DMS153 treated with DMSO at 0.1 percent for 48 hours (cell line): ENCODE results near the gene HRAS.

ENCODE experiments used
- DNase-seq: peaks from one replicate; lab custom pipeline; 2025; ENCODE audit not compliant: unreplicated experiment; lab: John Stamatoyannopoulos, UW

The HRAS gene

DNA sequence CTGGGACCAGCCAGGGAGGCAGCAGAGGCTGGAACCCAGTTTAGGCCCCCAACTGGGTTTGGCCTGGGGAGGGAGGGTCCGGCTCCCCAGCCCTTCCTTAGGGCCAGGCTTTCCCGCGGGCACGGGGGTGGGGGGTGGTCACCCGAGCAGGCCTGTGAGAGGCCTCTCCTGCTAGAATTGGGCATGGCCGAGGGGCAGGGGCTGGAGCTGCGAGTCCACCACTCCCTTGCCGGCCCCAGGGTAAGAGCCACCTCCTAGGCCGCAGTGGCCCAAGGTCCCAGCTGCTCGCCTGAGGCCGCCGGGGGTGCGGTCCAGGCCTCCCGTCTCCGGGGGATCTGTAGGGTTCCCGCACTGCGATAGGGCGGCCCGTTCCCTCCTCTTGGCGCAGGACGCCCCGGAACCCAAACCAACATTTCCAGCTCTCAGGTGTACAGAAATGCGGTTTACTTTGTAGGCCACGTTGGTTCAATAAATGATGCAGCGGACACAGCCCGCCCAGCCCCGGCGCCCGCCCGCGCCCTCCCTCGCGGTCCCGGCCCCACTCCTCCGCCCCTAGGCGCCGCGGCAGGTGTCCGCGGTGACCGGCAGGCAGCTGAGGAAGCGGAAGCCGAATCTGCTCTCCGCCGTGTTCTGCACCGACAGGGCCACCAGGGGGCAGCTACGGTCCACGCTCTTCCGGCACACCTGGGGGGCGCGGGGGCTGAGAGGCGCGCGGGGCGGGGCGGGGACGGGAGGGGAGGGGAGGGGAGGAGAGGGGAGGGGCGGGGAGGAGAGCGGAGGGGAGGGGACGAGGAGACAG, 19.3 kb upstream of the HRAS start:
- DNase-seq: peak; percentile 50

DNA sequence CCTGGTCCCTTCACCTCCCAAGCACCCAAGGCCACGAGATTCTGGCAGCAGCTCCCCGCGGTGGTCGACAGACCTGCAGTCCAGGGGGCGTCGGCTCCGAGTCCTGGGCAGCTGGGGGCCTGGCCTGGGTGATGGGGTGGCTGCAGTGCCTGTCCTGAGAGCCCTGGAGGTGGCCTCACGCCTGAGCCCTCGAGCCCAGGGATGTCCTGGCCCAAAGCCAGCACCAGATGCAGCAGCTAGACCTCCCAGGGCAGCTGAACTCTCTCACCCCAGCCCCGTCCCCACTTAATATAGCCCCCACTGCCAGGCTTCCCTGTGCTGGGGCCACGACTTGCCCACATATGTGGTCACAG, 18.6 kb upstream of the HRAS start:
- no peak for DNase-seq

DNA sequence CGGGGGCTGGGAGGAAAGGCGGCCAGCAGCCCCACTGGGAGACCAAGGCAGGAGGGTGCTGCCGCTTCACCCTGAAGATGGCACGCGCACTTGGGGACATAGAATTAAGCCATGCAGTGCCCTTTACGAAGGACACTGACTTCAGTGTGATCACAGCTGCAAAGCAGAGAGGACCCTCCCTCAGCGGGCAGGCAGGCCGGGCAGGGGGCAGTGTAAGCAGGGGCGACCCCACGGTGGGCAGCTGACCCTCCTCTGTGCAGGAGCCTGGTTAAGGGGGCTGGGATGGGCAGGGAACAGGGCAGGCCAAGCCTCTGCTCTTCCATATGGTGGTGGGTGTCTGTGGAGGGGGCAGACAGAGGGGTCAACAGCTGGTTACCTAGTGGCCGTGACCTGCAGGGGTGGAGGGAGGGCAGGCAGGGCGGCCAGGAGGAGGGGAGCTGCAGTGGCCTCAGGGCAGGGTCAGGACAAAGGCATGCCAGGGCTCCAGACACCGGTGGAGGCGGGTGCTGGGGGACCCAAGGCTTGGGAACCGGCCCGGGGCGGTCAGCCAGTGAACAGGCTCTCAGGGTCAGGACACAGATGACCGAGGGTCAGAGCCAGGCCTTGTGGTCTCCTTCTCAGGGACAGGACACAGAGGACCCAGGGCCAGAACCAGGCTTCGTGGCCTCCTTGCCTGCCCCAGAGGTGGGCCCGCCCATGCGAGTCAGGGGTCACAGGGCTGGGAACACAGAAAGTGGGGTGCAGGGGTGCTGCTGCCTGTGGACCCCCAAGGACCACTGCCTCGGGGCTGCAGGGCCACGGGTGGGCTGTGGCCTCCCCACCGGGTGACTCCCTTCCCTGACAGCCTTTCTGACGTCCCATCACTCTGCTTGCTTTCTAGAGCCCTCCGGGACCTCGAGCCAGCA, 18.0 kb upstream of the HRAS start:
- no peak for DNase-seq

DNA sequence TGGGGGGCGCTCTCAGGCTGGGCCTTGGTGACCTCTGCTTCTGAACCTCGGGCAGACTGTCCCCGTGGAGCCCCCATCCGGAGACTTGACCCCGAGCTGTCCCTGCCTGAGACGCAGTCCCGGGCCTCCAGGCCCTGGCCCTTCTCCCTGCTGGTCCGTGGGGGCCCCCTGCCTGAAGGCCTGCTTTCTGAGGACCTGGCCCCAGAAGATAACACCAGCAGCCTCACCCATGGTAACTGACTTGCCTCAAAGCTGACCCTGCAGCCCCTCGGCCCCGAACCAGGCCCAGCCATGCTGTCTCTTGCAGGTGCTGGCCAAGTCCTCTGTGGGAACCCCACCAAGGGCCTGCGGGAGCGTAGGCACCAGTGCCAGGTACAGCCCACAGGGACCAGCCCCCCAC, 16.2 kb upstream of the HRAS start:
- DNase-seq: no peak

DNA sequence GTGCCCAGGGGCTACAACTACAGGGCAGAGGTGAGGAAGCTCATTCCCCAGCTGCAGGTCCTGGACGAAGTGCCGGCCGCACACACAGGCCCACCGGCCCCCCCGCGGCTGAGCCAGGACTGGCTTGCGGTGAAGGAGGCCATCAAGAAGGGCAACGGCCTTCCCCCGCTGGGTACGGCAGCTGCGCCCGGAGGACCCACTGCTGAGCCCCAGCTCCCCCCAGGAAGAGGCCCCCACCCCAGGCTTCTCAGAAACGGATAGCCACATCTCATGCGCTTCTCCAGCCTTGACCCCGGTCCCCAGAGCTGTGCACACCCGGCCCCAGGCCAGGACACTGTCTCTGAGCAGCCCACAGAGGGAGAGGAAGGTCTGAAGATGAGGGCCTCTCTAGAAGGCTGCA, 15.8 kb upstream of the HRAS start:
- DNase-seq: no peak

DNA sequence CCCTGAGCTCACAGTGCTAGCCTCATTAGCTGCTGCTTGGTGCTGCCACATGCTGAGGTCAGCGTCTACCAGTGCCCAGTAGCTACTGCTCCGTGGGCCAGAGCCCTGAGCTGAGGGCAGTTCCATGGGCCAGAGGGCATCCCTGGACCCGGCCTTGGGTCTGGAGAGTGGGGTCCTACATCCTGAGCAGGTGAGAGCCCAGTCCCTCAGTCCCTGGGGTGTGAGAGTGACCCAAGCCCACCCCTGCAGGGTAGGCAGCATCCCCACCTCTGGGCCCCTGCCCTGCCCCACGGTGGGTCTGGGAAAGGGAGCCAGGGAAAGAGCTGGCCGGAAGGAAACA, 15.3 kb upstream of the HRAS start:
- DNase-seq: no peak

DNA sequence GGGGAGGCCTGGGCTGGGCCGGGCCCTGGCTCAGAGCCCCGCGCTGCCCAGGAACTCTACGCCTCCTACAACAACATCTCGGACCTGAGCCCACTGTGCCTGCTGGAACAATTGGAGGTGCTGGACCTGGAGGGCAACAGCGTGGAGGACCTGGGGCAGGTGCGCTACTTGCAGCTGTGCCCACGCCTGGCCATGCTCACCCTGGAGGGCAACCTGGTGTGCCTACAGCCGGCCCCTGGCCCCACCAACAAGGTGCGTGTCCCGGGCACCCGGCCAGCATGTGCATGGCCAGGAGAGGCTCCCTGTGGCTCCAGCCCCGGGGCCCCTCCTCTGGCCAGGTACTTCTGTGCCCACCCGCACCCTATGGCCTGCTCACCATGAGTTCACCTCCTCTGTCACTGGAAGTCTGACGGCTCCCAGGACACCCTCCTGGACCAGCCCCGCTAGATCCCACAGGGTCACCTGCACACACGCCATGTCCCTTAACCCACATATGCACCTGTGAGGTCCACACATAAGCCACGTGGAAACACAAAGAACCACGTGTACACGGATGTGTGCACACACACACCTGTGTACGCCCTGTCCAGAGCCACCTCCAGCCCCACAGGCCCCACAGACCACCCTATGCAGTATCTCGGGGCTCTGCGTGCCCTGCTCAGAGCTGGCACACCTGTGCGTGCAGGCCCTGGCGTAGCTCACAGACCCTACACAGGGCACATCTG, 14.8 kb upstream of the HRAS start:
- no peak for DNase-seq

DNA sequence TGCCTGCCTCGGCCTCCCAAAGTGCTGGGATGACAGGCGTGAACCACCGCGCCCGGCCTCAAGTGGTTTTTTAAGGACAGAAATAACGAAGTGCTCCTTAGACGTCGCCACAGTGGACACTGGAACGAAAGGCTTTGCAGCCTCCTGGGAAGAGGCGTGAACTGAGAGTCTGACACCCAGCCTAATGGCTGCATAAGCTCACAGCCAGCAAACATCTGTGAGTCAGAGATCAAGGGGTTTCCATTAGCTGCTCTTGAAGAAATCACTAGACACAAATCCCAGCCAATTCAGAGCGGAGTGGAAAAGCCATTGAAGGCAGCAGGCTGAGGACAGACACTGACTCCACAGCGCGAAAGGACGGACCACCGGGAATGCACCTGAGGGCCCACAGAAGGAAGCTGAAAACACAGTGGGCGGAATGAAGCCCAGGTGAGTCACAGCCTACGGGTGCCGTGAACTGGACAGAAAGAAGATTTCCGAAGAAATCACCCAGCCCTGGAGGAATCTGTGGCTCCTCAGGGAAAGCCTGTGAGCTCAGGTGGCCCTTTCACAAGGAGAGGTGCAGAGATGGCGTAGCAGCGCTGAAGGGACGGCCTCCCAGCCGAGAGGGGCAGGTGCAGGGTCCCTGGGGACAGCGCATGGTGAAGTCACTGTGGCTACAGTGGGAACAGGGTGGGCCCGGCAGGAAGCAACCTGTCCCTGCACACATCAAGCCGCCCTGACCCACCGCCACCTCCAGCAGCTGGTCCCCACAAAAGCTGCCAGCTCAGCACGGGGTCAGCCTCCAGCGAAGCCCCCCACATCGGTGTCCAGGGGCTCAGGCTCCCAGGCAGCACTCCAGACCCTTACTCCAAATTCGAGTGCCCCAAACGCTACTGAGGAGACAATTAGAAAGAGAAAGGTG, 13.6 kb upstream of the HRAS start:
- DNase-seq: no peak

DNA sequence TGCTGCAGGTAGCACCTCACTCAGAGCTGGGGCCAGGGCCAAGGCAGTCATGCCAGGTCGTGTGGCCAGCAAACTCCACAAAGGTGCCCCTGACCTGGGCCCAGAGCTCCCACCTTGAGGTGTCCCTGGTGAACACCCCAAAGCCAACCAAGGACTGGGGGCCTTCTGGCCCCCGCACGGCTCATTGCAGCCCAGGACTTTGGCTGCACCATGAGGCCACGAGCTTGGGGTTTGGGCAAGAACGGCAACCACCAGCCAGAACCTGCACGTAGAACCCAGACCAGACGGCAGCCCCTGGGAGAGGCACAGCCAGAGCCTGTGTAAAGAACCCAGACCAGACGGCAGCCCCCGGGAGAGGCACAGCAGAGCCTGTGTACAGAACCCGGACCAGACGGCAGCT, 9.8 kb upstream of the HRAS start:
- DNase-seq: no peak

DNA sequence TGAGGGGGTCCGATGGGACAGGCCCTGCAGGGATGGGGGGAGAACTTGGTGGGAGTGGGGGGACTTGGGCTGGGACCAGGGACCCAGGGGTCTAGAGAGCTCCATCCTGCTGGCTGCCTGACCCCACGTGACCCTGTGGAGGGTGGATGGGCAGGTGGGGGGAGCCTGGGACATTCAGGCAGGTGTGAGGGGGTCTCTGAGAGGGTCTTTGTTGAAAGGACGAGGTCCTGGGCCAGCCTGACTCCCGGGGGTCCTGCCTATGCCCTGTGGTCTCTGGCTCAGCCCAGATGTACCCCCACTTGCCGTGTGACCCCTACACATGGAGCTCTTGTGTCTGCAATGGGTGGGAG, 9.4 kb upstream of the HRAS start:
- DNase-seq: no peak

DNA sequence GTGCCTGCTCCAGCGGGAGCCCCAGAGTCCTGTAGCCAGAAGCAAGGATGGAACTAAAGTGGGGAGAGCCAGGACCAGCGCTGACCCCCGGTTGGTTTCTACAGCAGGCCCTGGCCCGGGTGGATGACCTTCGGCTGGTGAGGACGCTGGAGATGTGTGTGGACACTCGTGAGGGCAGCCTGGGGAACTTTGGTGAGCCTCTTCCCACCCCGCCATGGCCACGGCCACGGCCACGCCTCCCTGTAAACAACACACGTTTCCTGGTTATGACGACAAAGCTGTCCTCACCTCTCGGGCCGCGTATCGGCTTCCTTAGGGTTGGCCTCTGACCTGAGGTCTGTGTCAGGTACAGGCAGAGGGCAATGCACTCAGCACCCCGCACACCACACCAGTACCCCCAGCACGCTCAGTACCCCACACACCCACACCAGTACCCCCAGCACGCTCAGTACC, 6.1 kb upstream of the HRAS start:
- DNase-seq: no peak

DNA sequence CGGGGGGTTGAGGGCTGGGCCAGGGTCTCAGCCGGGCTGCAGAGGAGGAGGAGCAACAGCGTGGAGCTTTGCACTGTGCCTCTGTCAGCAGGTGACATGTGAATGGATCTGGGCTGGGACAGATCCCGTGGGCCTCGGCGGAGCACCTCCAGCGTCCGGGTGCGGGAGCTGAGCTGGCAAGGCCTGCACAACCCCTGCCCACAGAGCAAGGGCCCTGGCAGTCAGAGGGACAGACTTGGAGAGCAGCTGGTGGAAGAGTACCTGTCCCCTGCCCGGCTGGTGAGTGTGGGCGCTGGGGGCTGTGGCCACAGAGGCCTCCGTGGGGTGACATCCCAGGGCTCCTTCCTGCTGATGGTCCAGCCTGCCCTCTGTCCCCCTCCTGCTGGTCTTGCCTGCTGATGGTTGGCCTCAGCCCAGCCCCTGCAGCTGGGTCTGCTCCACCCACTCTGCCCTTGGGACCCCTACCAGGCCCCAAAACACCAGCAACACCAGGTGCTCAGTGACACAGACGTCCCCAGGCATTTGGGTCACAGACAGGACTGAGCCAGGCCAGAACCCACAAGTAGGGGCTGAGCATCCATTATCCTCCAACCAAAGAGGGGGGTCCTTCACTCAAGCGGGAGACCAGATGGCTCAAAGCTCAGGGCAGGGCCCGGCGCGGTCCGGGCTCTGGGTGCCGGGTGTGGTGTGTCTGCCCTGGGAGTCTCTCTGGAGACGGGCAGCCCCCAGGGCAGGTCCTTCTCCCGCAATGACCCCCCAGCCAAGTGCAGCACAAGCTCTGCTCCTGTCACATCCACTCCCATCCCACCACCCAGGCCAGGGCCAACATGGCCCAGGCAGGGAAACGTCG, 5.4 kb upstream of the HRAS start:
- no peak for DNase-seq

DNA sequence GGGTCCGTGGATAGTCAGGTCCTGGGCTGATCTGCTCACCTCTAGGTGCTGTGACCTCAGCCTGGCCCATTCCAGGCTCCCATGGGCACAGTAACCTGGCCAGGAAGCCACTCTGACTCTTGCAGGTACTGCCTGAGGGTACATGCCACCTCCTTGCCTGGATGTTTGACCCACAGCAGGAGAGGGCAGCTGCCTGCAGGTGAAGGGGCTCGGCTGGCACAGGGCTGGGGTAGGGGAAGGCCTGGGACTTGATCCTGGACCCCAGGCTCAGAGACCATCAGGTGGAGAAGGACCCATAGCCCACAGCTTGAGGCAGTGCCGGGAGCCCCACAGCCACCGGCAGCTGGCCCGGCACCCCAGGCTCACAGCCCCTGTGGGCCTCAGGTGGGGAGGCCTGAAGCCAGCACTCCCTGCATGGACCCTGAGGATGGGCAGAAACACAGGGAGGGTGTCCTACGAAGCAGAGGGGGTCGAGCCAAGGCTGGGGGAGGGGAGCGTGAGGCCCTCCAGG, 4.7 kb upstream of the HRAS start:
- DNase-seq: no peak

DNA sequence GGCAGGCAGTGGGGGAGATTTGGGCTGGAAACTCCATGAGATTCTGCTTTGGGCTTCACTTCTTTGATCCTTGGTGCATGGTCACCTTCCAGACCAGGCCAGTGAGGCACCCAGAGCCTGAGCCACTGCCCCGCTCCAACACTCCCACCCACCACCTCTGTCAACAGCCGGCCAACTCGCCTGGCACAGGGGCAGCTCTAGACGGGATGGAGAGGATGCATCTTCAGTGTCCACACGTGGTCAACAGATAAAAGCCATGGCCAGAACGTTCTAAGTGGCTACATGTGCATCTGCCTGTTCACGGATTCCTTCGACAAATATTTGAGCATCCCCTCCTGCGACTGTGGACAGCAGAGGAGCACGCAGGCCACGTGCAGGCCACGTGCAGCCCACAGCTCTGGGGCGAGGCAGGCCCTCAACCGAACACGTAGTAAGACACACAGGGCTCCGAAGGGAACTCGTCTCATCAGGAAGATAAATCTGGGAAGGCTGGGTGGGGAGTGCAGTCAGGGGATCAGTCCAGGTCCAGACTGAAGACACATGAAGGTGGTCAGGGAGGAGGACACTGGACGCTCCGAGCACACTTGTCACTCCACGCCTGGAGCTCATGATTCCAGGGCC, 3.2 kb upstream of the HRAS start:
- no peak for DNase-seq

DNA sequence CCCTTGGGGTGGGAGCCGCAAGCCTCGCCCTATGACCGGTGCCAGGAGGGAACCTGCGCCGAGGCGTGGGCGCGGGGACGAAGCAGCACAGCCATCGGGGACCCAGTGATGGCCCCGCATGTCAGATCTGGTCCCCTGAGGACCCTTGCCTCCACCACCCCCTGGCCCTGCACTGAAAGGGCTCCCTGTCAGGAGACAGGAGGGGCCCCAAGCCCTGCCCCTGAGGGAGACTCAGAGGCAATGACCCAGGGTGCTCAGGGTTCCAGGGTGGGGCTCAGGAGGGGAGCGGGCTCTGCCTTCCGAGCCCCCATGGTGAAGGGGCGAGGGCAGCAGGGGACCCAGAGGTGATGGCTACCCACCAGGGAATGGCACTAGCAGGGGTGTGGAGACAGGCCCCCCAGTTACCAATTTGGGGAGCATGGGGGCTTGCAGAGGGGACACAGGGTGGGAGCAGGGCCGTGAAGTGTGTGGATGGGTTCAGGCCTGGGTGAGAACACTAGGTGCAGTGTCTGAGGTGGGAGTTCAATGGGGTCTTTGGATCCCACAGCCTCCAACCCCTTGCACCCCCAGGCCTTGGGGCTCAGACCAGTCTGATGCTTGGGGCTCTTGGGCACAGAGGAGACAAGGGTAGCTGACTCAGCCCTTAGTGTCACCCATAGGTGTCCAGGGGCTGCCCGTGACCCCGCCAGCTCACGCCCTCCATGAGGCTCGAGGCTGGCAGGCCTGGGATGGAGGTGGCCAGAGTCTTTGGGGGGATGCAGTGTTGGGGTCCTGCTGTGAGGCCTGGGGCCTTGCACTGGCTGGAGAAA, 2.5 kb upstream of the HRAS start:
- no peak for DNase-seq

DNA sequence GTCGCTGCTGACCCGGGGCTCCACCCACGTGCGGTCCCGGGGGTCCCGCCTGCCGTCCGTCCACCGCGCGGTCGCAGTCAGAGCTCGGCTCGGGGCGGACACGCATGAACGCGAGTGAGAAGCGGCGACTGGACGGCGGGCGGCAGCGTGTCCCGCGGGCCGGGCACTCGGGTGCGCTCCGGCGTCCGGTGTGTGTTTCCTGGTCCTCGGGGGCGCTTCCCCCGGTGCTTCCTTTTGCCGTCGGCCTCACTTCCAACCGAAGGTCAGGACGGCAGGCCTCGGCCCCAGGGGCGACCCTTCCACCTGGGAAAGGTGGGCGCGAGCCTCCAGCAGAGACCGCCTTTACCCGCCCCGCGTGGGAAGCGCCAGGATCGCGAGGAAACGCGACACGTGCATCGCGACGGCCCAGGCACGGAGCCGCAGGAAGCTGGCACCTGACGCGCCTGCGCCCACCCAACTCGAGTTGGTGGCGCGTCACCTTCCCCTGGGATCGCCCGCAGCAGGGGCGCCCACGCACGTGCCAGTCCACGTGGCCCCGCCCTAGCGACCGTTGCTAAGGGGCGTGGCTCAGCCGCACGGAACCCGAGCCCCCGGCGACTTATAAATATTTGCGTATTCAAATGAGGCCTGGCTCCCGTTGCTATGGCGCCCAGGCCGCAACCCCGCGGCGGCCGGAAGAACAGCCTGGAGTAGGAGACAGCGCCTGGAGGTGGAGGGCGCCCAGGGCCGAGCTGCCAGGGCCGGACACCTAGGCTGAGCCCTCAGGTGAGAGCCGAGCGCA, 1.7 kb upstream of the HRAS start, which contains the start of gene LRRC56:
Gene LRRC56, plus strand, starts transcription at position 687 of the 781 bp plus-strand sequence. CDS start 3,158 bp downstream, outside the sequence.
- DNase-seq: peak; percentile 69

DNA sequence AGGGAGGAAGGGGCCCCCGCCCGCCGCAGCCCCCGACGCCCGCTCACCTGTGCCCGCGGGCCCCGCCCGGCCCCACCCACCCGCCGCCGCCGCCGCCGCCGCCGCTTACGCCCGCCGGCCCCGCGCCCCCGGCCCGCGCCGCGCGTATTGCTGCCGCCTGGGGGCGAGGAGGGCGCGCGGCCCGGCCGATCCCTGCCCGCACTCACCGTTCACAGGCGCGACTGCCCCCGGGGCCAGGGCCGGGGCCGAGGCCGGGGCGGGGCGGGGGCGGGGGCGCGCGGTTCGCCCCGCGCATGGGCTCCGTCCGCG, 212 bp downstream of the HRAS start:
- no peak for DNase-seq
